ENCODE data around the gene CRYBB3.
"Not testable (repeated sequence)": the region's sequence is repeated elsewhere in the genome, so short reads cannot be mapped to it uniquely, and the experiment has no call there.

Gene CRYBB3

GRCh38 chr22:25170426-25170980 is 29.2 kb upstream of the CRYBB3 start:
- TF ChIP-seq FOXP2 (optimal IDR thresholded peaks at IDR 0.05; ENCODE audit: control extremely low read depth, extremely low read length, insufficient read depth) = no peak
- no peak for TF ChIP-seq POLR2AphosphoS5 (IDR thresholded peaks at IDR 0.05; ENCODE audit: borderline replicate concordance, low read depth, low read length)
- TF ChIP-seq EZH2 (IDR thresholded peaks at IDR 0.05) = no peak
- H3K36me3 ChIP-seq (ENCODE audit: insufficient read depth, low read length) = no peaks in the 10 kb centered on the region
- H3K9ac ChIP-seq (ENCODE audit: insufficient read length) = no peak overlapping the region
- H3K9me3 ChIP-seq (ENCODE audit: low read depth, low read length) = no peaks in the 10 kb centered on the region
- DNase-seq (ENCODE audit: low read depth, low spot score) = no peak
- no peak overlapping the region for H3K4me3 ChIP-seq
- H3K27ac ChIP-seq = no peak overlapping the region

GRCh38 chr22:25172153-25172552 is 27.5 kb upstream of the CRYBB3 start:
- H3K27ac ChIP-seq = no peak overlapping the region
- TF ChIP-seq FOXP2 (optimal IDR thresholded peaks at IDR 0.05; ENCODE audit: control extremely low read depth, extremely low read length, insufficient read depth) (no peak), POLR2AphosphoS5 (IDR thresholded peaks at IDR 0.05; ENCODE audit: borderline replicate concordance, low read depth, low read length) (no peak), EZH2 (IDR thresholded peaks at IDR 0.05) (no peak)
- H3K9me3 ChIP-seq (ENCODE audit: low read depth, low read length) = no peaks in the 10 kb centered on the region
- no peak for DNase-seq (ENCODE audit: low read depth, low spot score)
- H3K9ac ChIP-seq (ENCODE audit: insufficient read length) = no peak overlapping the region
- no peak overlapping the region for H3K4me3 ChIP-seq
- H3K36me3 ChIP-seq (ENCODE audit: insufficient read depth, low read length) = no peaks in the 10 kb centered on the region

- no peaks in the 10 kb centered on the region for H3K36me3 ChIP-seq (ENCODE audit: insufficient read depth, low read length)
These were observed 25.3 kb upstream of the CRYBB3 start for GRCh38 chr22:25174156-25174887.

GRCh38 chr22:25174888-25175411 is 24.7 kb upstream of the CRYBB3 start:
- H3K9me3 ChIP-seq (ENCODE audit: low read depth, low read length) = no peaks in the 10 kb centered on the region
- no peaks in the 10 kb centered on the region for H3K36me3 ChIP-seq (ENCODE audit: insufficient read depth, low read length)

More at GRCh38 chr22:25174156-25174887, 25.3 kb upstream of the CRYBB3 start:
- no peak overlapping the region for H3K27ac ChIP-seq
- no peak for DNase-seq (ENCODE audit: low read depth, low spot score)
- no peak overlapping the region for H3K9ac ChIP-seq (ENCODE audit: insufficient read length)
- no peaks in the 10 kb centered on the region for H3K9me3 ChIP-seq (ENCODE audit: low read depth, low read length)
- no peak for TF ChIP-seq POLR2AphosphoS5 (IDR thresholded peaks at IDR 0.05; ENCODE audit: borderline replicate concordance, low read depth, low read length)
- no peak overlapping the region for H3K4me3 ChIP-seq

GRCh38 chr22:25176175-25176574 is 23.5 kb upstream of the CRYBB3 start:
- TF ChIP-seq EZH2 (IDR thresholded peaks at IDR 0.05) (no peak), FOXP2 (optimal IDR thresholded peaks at IDR 0.05; ENCODE audit: control extremely low read depth, extremely low read length, insufficient read depth) (no peak), POLR2AphosphoS5 (IDR thresholded peaks at IDR 0.05; ENCODE audit: borderline replicate concordance, low read depth, low read length) (no peak)
- Histone ChIP-seq H3K9me3 (ENCODE audit: low read depth, low read length) (no peaks in the 10 kb centered on the region), H3K9ac (ENCODE audit: insufficient read length) (no peak overlapping the region), H3K4me3 (no peak overlapping the region), H3K36me3 (ENCODE audit: insufficient read depth, low read length) (no peaks in the 10 kb centered on the region), H3K27ac (no peak overlapping the region)
- no peak for DNase-seq (ENCODE audit: low read depth, low spot score)

More at GRCh38 chr22:25174888-25175411, 24.7 kb upstream of the CRYBB3 start:
- Histone ChIP-seq H3K4me3 (no peak overlapping the region), H3K9ac (ENCODE audit: insufficient read length) (no peak overlapping the region), H3K27ac (no peak overlapping the region)
- TF ChIP-seq EZH2 (IDR thresholded peaks at IDR 0.05) (no peak), FOXP2 (optimal IDR thresholded peaks at IDR 0.05; ENCODE audit: control extremely low read depth, extremely low read length, insufficient read depth) (no peak), POLR2AphosphoS5 (IDR thresholded peaks at IDR 0.05; ENCODE audit: borderline replicate concordance, low read depth, low read length) (no peak)
- no peak for DNase-seq (ENCODE audit: low read depth, low spot score)

GRCh38 chr22:25176799-25177198 is 22.9 kb upstream of the CRYBB3 start:
- H3K9ac ChIP-seq (ENCODE audit: insufficient read length) = no peak overlapping the region
- no peak overlapping the region for H3K27ac ChIP-seq
- H3K9me3 ChIP-seq (ENCODE audit: low read depth, low read length) = no peaks in the 10 kb centered on the region
- no peaks in the 10 kb centered on the region for H3K36me3 ChIP-seq (ENCODE audit: insufficient read depth, low read length)
- DNase-seq (ENCODE audit: low read depth, low spot score) = no peak
- TF ChIP-seq POLR2AphosphoS5 (IDR thresholded peaks at IDR 0.05; ENCODE audit: borderline replicate concordance, low read depth, low read length) = no peak
- TF ChIP-seq EZH2 (IDR thresholded peaks at IDR 0.05) = no peak
- TF ChIP-seq FOXP2 (optimal IDR thresholded peaks at IDR 0.05; ENCODE audit: control extremely low read depth, extremely low read length, insufficient read depth) = no peak
- H3K4me3 ChIP-seq = no peak overlapping the region

- H3K36me3 ChIP-seq (ENCODE audit: insufficient read depth, low read length) = no peaks in the 10 kb centered on the region
- TF ChIP-seq FOXP2 (optimal IDR thresholded peaks at IDR 0.05; ENCODE audit: control extremely low read depth, extremely low read length, insufficient read depth) (no peak), EZH2 (IDR thresholded peaks at IDR 0.05) (no peak), POLR2AphosphoS5 (IDR thresholded peaks at IDR 0.05; ENCODE audit: borderline replicate concordance, low read depth, low read length) (no peak)
- H3K4me3 ChIP-seq = no peak overlapping the region
- no peak overlapping the region for H3K9ac ChIP-seq (ENCODE audit: insufficient read length)
- no peak overlapping the region for H3K27ac ChIP-seq
- no peaks in the 10 kb centered on the region for H3K9me3 ChIP-seq (ENCODE audit: low read depth, low read length)
- no peak for DNase-seq (ENCODE audit: low read depth, low spot score)
These were observed 22.4 kb upstream of the CRYBB3 start for GRCh38 chr22:25177226-25177625.

- no peak for TF ChIP-seq EZH2 (IDR thresholded peaks at IDR 0.05)
- no peak for TF ChIP-seq FOXP2 (optimal IDR thresholded peaks at IDR 0.05; ENCODE audit: control extremely low read depth, extremely low read length, insufficient read depth)
- TF ChIP-seq POLR2AphosphoS5 (IDR thresholded peaks at IDR 0.05; ENCODE audit: borderline replicate concordance, low read depth, low read length) = no peak
- Histone ChIP-seq H3K4me3 (no peak overlapping the region), H3K9ac (ENCODE audit: insufficient read length) (no peak overlapping the region), H3K27ac (no peak overlapping the region), H3K36me3 (ENCODE audit: insufficient read depth, low read length) (no peaks in the 10 kb centered on the region), H3K9me3 (ENCODE audit: low read depth, low read length) (no peaks in the 10 kb centered on the region)
- no peak for DNase-seq (ENCODE audit: low read depth, low spot score)
These were observed 21.8 kb upstream of the CRYBB3 start for GRCh38 chr22:25177895-25178294.

- H3K36me3 ChIP-seq (ENCODE audit: insufficient read depth, low read length); H3K27ac ChIP-seq; H3K4me3 ChIP-seq; DNase-seq (ENCODE audit: low read depth, low spot score); H3K9ac ChIP-seq (ENCODE audit: insufficient read length); H3K9me3 ChIP-seq (ENCODE audit: low read depth, low read length): not testable (repeated sequence)
These were observed 21.3 kb upstream of the CRYBB3 start for GRCh38 chr22:25178348-25178747.

GRCh38 chr22:25178869-25179631 is 20.6 kb upstream of the CRYBB3 start:
- H3K9me3 ChIP-seq (ENCODE audit: low read depth, low read length); DNase-seq (ENCODE audit: low read depth, low spot score); H3K9ac ChIP-seq (ENCODE audit: insufficient read length); H3K27ac ChIP-seq; H3K36me3 ChIP-seq (ENCODE audit: insufficient read depth, low read length); H3K4me3 ChIP-seq: not testable (repeated sequence)
